Body of pancreas (tissue), 4 donors: ENCODE results near the gene PSD4. TPM values are rescaled to one million over a fixed set of nuclear protein-coding genes. Genes with fewer than 3 reads are reported as not detected.

Source experiments
- ATAC-seq: fragments of 150-250 bp; one replicate; pipeline ENCODE4 v1.9.1; 2016
- DNase-seq, 4 donors: peaks; one replicate each; pipeline ENCODE4 v3.0.0-alpha.2; 2019
- H3K27ac ChIP-seq, 4 donors: fragments of 200-600 bp; sonication (generic); 1 replicate in 3 of 4; 2 replicates in 1 of 4; pipeline versions ENCODE4 v1.5.1 to v1.6.1; 2016 to 2019; ENCODE audit warnings: mild to moderate bottlenecking in 1 of 4, mixed read lengths in 1 of 4, moderate library complexity in 1 of 4
- H3K27me3 ChIP-seq, 2 donors: fragments of 200-600 bp; sonication (generic); one replicate each; pipeline ENCODE4 v1.6.0; 2016; ENCODE audit warnings: mild to moderate bottlenecking in 1 of 2
- H3K36me3 ChIP-seq, 2 donors: fragments of 200-600 bp; sonication (generic); replicated peaks in 1 of 2; 2 replicates each; pipeline ENCODE4 v1.5.1; 2016; ENCODE audit warnings: low read depth in 2 of 2; ENCODE audit not compliant: insufficient read depth in 1 of 2
- H3K4me1 ChIP-seq: fragments of 200-600 bp; sonication (generic); one replicate; pipeline ENCODE4 v1.6.0; 2016
- H3K4me3 ChIP-seq, 2 donors: fragments of 200-600 bp; sonication (generic); 1 replicate in 1 of 2; 2 replicates in 1 of 2; pipeline ENCODE4 v1.5.1; 2016 to 2019
- H3K9me3 ChIP-seq, 3 donors: fragments of 200-600 bp; sonication (generic); 1 replicate in 2 of 3; 2 replicates in 1 of 3; pipeline ENCODE4 v1.5.1; 2016
- CTCF ChIP-seq, 7 experiments: fragments of 450-650 bp in 4 of 7; fragments of 200-600 bp in 3 of 7; sonication (generic) in 3 of 7; IDR thresholded peaks; one replicate each; pipeline ENCODE4 v1.5.1; 2016 to 2019; ENCODE audit warnings: antibody characterized with exemption in 7 of 7
- POLR2A ChIP-seq, 3 donors: fragments of 450-650 bp; IDR thresholded peaks; one replicate each; pipeline ENCODE4 v1.6.1; 2016; ENCODE audit warnings: antibody characterized with exemption in 3 of 3, mild to moderate bottlenecking in 2 of 3
- WGBS, 2 donors: methylation state at CpG; one replicate each; pipeline ENCODE4 v1.1.5; 2017; 5-methylcytosine and 5-hydroxymethylcytosine counted together
- intact Hi-C: fragments of 100-400 bp; cut with DNase I; formaldehyde crosslinking; loops from one replicate; pipeline ENCODE4 v1.15.1; 2023
- total RNA-seq, 2 donors: library from RNA; depleted of rRNA; stranded (reverse); fragments of >200 nt; gene quantifications; one replicate each; pipeline ENCODE4 v1.1.0, GENCODE V29; 2016

Gene PSD4
- total RNA-seq, 2 donors from 2014 or later, result 40.5 to 83.4 TPM

- TF ChIP-seq POLR2A (IDR thresholded peaks at IDR 0.05) (no peak), CTCF (IDR thresholded peaks at IDR 0.05) (no peak)
- no peak for DNase-seq
These were observed 5.8 kb upstream of the PSD4 start for GRCh38 chr2:113167962-113168340.

GRCh38 chr2:113169002-113169530 lies 4.7 kb upstream of the PSD4 start:
- Histone ChIP-seq H3K9me3 (no peaks in the 10 kb centered on the region), H3K4me3 (no peak overlapping the region), H3K4me1 (peaks cover 44% of the 10 kb centered on the region), H3K27me3 (no peaks in the 10 kb centered on the region), H3K36me3 (no peaks in the 10 kb centered on the region), H3K27ac (peak overlapping the region in 2 of 4 donors; percentile 80 to 91)
- no peak for ATAC-seq
- no peak for TF ChIP-seq CTCF (IDR thresholded peaks at IDR 0.05)
- no peak for TF ChIP-seq POLR2A (IDR thresholded peaks at IDR 0.05)
- WGBS, 2 donors, result 89 to 92% methylated on average over 8 of the region's 8 CpGs
- DNase-seq, result peak in 2 of 4 donors; percentile 6 to 7
- intact Hi-C loops, result no loop called here

More at GRCh38 chr2:113167962-113168340, 5.8 kb upstream of the PSD4 start:
- WGBS, 2 donors, result 62 to 69% methylated on average over 6 of the region's 6 CpGs
- Histone ChIP-seq H3K9me3 (no peaks in the 10 kb centered on the region), H3K27ac (peak overlapping the region; percentile 80 to 91 (median 88)), H3K36me3 (no peaks in the 10 kb centered on the region), H3K4me3 (no peak overlapping the region), H3K4me1 (peaks cover 44% of the 10 kb centered on the region), H3K27me3 (no peaks in the 10 kb centered on the region)
- ATAC-seq, result no peak
- intact Hi-C loops, result no loop called here

- WGBS, 2 donors, result 95 to 98% methylated on average over 3 of the region's 3 CpGs
- H3K27ac ChIP-seq, result no peak overlapping the region
- no peaks in the 10 kb centered on the region for H3K27me3 ChIP-seq
- no peaks in the 10 kb centered on the region for H3K36me3 ChIP-seq
- peaks cover 44% of the 10 kb centered on the region for H3K4me1 ChIP-seq
- H3K4me3 ChIP-seq, result no peak overlapping the region
- intact Hi-C loops, result no loop called here
- no peaks in the 10 kb centered on the region for H3K9me3 ChIP-seq
- no peak for DNase-seq
- no peak for TF ChIP-seq POLR2A (IDR thresholded peaks at IDR 0.05)
- no peak for TF ChIP-seq CTCF (IDR thresholded peaks at IDR 0.05)
- ATAC-seq, result no peak
These were observed 4.2 kb upstream of the PSD4 start for GRCh38 chr2:113169586-113169985.

DNA sequence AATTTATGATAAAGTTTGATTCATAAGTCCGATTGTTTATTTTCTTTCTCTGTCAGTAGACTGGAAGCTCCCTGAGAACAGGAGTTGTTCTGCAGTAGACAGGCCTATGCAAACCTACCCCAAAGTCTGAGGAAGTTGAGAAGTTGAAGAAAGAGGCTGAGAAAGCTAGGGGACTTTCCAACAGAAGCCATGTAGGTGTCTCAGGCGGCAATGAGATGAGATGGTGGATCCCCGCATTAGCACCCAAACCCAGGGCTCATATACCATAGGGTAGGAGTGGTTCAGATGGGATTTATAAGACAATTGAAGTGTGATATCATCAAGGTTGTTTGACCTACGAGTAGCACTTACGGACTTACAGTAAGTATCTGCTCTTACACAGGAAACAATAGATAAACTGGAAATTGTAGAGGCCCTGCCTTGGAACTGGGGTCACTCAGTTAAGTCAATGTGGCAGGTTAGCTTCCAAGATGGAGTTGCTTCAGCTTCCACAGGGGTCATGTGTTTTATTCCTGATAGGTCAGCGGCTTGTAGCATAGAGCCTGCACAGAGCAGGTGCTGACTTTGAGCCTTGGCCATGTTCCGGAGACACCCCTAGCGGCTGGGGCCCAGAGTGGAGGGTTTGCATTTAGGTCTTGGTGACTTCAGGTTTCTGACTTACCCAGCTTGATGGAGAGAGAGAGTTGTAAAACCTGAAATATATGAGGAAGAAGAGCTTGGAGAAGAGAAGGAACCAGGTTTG lies 2.3 kb upstream of the PSD4 start:
- Histone ChIP-seq H3K27ac (no peak overlapping the region), H3K27me3 (no peaks in the 10 kb centered on the region), H3K4me3 (no peak overlapping the region), H3K36me3 (no peaks in the 10 kb centered on the region), H3K4me1 (peaks cover 26% of the 10 kb centered on the region), H3K9me3 (no peaks in the 10 kb centered on the region)
- ATAC-seq (no peak), DNase-seq (no peak)
- no peak for TF ChIP-seq POLR2A (IDR thresholded peaks at IDR 0.05)
- no peak for TF ChIP-seq CTCF (IDR thresholded peaks at IDR 0.05)
- intact Hi-C loops, result no loop called here
- 94% methylated on average over 8 of the region's 8 CpGs for WGBS, 2 donors
